Measurements from ENCODE around the gene TGFB2.

Gene TGFB2

DNA sequence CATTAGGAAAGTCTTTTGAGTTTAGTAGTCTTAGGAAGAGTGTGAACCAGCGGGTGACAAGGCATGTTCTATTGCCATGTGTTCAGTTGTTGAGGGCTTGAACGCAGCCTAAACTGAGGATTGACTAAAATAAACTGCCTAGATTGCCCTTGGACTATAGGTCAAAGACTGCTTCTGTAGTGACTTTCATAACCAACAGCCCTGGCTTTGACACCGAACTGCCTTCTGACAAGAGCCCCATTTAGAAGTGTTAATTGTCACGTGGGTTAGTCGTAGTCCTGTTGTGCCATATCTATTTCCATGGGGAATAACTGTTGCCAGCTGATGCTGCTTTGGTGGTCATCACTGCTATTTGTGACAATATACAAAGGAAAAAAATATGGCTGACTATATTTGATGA lies 90.4 kb downstream of the TGFB2 start:
- no peak for ATAC-seq
- H3K4me1 Mint-ChIP-seq = no peaks in the 10 kb centered on the region
- H3K27me3 Mint-ChIP-seq = no peaks in the 10 kb centered on the region
- H3K4me3 Mint-ChIP-seq = no peak overlapping the region
- H3K9me3 Mint-ChIP-seq = no peaks in the 10 kb centered on the region
- H3K36me3 Mint-ChIP-seq = no peaks in the 10 kb centered on the region
- H3K27ac Mint-ChIP-seq = no peak overlapping the region

DNA sequence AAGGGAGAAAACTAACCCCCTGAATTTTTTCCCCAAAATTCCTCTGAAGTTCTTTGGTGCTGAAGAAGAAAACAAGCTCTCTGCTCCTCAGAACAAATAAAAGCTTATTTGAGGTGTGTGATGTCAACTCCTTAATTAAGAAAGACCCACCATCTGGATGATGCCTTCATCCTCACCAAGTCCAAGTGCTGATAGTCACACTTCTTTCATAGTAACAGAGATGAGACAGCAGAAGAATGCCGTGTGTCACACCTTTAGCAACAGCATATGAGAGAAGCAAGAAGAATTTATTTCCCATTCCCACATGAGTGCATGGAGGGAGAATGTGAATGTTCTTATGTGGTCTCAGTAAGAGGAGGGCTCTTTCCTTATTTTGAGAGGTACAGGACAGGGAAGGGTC lies 91.2 kb downstream of the TGFB2 start:
- Mint-ChIP-seq H3K4me3 (no peak overlapping the region), H3K27me3 (no peaks in the 10 kb centered on the region), H3K27ac (no peak overlapping the region), H3K9me3 (no peaks in the 10 kb centered on the region), H3K36me3 (no peaks in the 10 kb centered on the region), H3K4me1 (no peaks in the 10 kb centered on the region)
- no peak for ATAC-seq

DNA sequence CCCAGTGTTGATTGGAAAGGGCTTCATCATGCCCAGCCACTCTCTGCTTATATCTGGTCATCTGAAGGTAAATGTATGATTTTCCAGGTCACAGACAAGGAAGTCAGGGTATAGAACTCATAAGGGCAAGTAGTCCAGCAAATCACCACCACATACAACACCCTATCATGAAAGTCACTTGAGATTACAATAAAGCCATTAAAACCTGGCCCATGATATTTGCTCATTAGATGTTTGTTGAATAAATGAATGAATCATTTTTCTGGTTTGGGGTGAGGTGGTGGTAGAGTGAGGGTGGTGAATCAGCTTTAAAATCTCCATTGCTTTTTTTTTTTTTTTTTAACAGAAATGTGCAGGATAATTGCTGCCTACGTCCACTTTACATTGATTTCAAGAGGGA lies 91.9 kb downstream of the TGFB2 start:
- H3K27me3 Mint-ChIP-seq = no peaks in the 10 kb centered on the region
- no peaks in the 10 kb centered on the region for H3K4me1 Mint-ChIP-seq
- no peak overlapping the region for H3K27ac Mint-ChIP-seq
- no peaks in the 10 kb centered on the region for H3K36me3 Mint-ChIP-seq
- H3K9me3 Mint-ChIP-seq = no peaks in the 10 kb centered on the region
- no peak for ATAC-seq
- H3K4me3 Mint-ChIP-seq = no peak overlapping the region

DNA sequence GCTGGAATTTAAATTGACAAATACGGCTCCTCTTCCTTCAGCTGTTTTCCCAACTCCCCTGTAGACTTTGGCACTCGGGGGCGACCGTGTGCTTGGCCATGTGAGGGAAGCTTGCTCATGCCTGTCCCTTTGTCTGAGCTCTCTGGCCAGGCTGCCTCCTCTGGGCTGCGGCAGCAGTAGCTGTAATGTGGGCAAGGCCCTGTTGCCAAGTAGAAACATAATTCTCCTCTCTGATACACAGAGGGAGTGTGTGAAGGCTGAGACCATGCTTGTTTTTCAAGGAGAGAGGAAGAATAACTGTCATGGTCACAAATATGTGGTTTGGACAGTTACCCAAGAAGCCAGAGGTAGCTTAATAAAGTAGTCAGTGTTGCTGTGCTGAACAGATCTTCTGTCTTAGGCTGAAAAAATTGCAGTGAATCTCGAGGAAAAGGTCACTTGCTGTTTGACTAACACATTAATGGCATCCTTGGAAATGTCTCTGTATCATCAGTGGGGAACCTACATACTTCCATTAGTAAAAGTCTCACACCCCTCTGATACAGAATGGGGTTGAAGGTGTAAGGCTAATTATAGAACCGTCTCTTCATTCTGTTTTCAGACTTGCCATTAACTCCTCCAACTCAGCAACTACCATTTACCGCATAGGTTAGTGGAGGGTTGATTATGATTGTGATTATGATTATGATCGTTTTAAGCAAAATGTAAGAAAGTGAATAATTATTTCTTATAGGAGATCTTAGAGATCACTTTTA lies 94.6 kb downstream of the TGFB2 start:
- Mint-ChIP-seq H3K36me3 (no peaks in the 10 kb centered on the region), H3K4me1 (no peaks in the 10 kb centered on the region), H3K27ac (no peak overlapping the region), H3K4me3 (no peak overlapping the region), H3K9me3 (no peaks in the 10 kb centered on the region), H3K27me3 (no peaks in the 10 kb centered on the region)
- no peak for ATAC-seq

DNA sequence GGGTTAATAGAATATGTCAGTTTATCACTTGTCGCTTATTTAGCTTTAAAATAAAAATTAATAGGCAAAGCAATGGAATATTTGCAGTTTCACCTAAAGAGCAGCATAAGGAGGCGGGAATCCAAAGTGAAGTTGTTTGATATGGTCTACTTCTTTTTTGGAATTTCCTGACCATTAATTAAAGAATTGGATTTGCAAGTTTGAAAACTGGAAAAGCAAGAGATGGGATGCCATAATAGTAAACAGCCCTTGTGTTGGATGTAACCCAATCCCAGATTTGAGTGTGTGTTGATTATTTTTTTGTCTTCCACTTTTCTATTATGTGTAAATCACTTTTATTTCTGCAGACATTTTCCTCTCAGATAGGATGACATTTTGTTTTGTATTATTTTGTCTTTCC lies 98.1 kb downstream of the TGFB2 start:
- ATAC-seq = no peak
- Mint-ChIP-seq H3K4me3 (no peak overlapping the region), H3K36me3 (no peaks in the 10 kb centered on the region), H3K9me3 (no peaks in the 10 kb centered on the region), H3K4me1 (no peaks in the 10 kb centered on the region), H3K27me3 (no peaks in the 10 kb centered on the region), H3K27ac (no peak overlapping the region)

DNA sequence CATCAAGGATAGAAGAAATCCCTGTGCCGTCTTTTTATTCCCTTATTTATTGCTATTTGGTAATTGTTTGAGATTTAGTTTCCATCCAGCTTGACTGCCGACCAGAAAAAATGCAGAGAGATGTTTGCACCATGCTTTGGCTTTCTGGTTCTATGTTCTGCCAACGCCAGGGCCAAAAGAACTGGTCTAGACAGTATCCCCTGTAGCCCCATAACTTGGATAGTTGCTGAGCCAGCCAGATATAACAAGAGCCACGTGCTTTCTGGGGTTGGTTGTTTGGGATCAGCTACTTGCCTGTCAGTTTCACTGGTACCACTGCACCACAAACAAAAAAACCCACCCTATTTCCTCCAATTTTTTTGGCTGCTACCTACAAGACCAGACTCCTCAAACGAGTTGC lies 99.0 kb downstream of the TGFB2 start:
- Mint-ChIP-seq H3K4me3 (no peak overlapping the region), H3K36me3 (no peaks in the 10 kb centered on the region), H3K27me3 (no peaks in the 10 kb centered on the region), H3K27ac (no peak overlapping the region), H3K9me3 (peaks cover 3% of the 10 kb centered on the region), H3K4me1 (no peaks in the 10 kb centered on the region)
- ATAC-seq = no peak

DNA sequence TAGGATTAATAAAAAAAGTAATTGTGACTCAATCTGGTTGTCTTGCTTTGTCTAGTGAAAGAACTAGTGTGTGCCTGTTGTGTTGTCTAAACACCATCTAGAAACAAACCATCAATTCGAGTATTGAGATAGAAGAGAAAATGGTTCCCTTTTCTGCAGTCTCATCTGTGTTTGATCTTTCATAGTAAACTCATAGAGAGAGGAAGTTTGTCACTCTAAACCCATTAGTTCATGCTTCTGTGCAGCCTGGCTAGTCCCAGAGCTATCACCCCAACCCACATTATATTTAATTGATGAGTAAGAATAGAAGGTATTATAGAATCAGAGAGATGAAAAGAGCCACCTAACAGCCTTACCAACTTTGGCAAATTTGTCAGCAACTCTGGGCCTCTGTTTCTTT lies 99.5 kb downstream of the TGFB2 start:
- H3K36me3 Mint-ChIP-seq = no peaks in the 10 kb centered on the region
- peaks cover 3% of the 10 kb centered on the region for H3K9me3 Mint-ChIP-seq
- no peak overlapping the region for H3K4me3 Mint-ChIP-seq
- H3K27ac Mint-ChIP-seq = no peak overlapping the region
- no peaks in the 10 kb centered on the region for H3K4me1 Mint-ChIP-seq
- H3K27me3 Mint-ChIP-seq = no peaks in the 10 kb centered on the region
- ATAC-seq = no peak

DNA sequence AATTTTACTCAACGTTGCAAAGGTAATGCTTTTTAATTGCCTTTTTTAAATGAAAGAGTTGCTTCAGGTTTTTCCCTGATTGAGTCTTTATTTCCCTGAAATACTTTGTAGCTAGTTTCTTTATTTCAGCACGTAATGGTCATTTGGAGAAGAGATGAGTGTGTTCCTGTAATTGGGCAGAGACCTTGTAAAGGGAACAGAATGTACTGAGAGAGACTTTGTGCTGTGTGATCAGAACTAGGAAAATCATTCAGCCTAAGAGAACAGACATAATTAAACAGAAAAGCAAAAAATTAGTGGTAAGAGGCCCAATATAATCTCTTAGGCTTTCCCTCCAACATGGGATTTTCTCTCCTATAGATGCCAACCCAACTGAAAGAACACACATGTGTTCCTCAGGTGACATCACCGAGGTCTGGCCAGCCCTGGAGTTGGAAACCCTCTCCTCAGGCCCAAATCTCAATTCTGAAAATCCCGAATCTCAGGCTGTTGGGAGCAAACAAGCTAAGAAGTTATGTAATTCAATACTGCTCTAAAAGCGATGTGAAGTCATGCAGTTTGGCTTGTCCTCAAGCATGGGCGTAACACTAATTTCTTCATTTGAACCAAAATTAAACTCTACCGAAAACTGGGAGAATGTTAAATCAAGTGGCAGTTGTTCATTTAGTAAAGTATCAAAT lies 102.0 kb downstream of the TGFB2 start:
- no peak overlapping the region for H3K4me3 Mint-ChIP-seq
- peaks cover 3% of the 10 kb centered on the region for H3K9me3 Mint-ChIP-seq

DNA sequence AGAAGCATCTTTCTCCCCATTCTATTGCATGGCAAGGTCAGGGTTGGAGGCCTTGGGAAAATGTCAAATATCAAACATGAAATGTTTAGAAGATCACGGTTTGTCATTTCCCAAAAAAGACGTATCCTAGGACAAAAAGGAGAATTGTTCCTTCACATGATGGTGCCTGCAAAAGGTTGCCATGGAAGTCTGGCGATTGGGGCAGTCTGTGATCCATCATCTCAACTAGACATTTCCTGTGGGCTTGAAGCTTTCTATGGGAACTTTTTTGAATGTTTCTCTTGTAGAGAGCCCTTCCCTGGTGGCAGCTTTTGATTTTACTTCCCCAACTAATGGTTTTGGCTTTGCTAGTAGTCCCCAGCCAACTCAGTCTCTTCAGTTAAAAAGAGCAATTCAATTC lies 106.3 kb downstream of the TGFB2 start:
- H3K27me3 Mint-ChIP-seq = no peaks in the 10 kb centered on the region
- no peak for ATAC-seq
- no peak overlapping the region for H3K4me3 Mint-ChIP-seq
- H3K36me3 Mint-ChIP-seq = no peaks in the 10 kb centered on the region
- peaks cover 3% of the 10 kb centered on the region for H3K9me3 Mint-ChIP-seq
- no peak overlapping the region for H3K27ac Mint-ChIP-seq
- H3K4me1 Mint-ChIP-seq = no peaks in the 10 kb centered on the region

More for the DNA sequence above, 102.0 kb downstream of the TGFB2 start:
- ATAC-seq = no peak
- Mint-ChIP-seq H3K4me1 (no peaks in the 10 kb centered on the region), H3K36me3 (no peaks in the 10 kb centered on the region), H3K27ac (no peak overlapping the region), H3K27me3 (no peaks in the 10 kb centered on the region)

DNA sequence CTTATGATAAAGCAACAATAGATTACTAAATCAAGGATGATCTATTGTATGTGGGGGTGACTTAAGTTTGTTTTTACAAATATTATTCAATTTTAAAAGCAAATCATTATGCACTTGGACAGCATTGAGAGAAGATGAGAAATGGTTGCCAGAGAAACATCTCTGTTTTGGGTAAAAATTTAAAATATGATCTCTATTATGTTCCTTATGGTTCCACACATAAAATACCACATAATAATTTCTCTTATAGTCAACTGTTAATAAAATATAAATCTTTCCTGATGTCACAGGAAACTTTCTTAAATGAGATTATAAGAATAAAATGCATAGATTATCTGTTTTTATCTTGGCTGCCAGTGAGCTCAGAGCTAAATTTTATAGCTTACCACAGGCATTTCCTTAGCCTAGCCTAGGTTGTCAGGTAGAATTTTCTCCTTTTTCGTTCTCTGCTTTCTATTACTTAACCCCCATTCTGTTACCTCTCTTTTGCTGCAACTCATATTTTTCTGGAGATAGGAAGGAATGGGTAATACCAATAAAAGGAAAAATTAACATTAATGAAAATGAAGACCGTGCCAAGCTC lies 109.7 kb downstream of the TGFB2 start:
- H3K36me3 Mint-ChIP-seq = no peaks in the 10 kb centered on the region
- H3K4me3 Mint-ChIP-seq = no peak overlapping the region
- H3K9me3 Mint-ChIP-seq = no peaks in the 10 kb centered on the region
- no peaks in the 10 kb centered on the region for H3K27me3 Mint-ChIP-seq
- peaks cover 5% of the 10 kb centered on the region for H3K4me1 Mint-ChIP-seq
- ATAC-seq = no peak
- no peak overlapping the region for H3K27ac Mint-ChIP-seq

DNA sequence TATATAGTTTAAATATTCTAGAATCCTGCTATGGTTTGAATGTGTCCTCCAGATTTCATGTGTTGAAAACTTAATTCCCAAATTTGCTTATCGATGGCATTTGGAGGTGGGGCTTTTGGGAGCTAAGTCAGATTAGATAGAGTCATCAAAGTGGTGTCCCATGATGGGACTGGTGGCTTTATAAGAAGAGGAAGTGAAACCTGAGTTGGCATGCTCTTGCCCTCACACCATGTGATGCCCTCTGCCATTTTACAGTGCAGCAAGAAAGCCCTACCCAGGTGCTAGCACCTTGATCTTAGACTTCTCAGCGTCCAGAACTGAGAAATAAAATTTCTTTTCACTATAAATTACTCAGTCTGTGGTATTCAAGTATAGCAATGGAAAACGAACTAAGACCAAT lies 111.3 kb downstream of the TGFB2 start:
- H3K9me3 Mint-ChIP-seq = no peaks in the 10 kb centered on the region
- H3K27ac Mint-ChIP-seq = no peak overlapping the region

DNA sequence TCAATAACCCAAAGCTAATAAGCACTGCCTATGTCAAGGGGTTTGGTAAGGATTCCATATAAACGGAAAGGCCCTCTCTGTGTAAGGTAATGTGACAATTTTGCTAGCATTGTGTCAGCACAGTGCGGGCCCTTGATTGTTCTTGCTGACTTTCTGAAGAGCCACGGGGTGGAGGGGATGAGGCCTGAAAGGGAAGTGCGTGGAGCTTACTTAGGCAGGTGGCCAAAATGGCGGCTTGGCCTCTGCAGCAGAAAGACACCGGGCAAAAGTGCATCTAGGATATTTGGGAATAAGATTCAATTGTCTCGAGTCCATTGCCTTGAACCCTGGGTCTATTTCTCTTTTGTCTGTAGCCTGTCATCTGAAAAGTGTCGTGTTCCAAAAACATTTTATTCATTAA lies 114.3 kb downstream of the TGFB2 start:
- peak overlapping the region; percentile 25 for H3K27ac Mint-ChIP-seq
- peaks cover 14% of the 10 kb centered on the region for H3K4me1 Mint-ChIP-seq
- no peak overlapping the region for H3K4me3 Mint-ChIP-seq
- no peaks in the 10 kb centered on the region for H3K36me3 Mint-ChIP-seq
- no peaks in the 10 kb centered on the region for H3K9me3 Mint-ChIP-seq
- H3K27me3 Mint-ChIP-seq = no peaks in the 10 kb centered on the region
- no peak for ATAC-seq

More for the DNA sequence above, 111.3 kb downstream of the TGFB2 start:
- peak; percentile 69 for ATAC-seq
- H3K4me3 Mint-ChIP-seq = no peak overlapping the region
- no peaks in the 10 kb centered on the region for H3K27me3 Mint-ChIP-seq
- peaks cover 14% of the 10 kb centered on the region for H3K4me1 Mint-ChIP-seq
- H3K36me3 Mint-ChIP-seq = no peaks in the 10 kb centered on the region

DNA sequence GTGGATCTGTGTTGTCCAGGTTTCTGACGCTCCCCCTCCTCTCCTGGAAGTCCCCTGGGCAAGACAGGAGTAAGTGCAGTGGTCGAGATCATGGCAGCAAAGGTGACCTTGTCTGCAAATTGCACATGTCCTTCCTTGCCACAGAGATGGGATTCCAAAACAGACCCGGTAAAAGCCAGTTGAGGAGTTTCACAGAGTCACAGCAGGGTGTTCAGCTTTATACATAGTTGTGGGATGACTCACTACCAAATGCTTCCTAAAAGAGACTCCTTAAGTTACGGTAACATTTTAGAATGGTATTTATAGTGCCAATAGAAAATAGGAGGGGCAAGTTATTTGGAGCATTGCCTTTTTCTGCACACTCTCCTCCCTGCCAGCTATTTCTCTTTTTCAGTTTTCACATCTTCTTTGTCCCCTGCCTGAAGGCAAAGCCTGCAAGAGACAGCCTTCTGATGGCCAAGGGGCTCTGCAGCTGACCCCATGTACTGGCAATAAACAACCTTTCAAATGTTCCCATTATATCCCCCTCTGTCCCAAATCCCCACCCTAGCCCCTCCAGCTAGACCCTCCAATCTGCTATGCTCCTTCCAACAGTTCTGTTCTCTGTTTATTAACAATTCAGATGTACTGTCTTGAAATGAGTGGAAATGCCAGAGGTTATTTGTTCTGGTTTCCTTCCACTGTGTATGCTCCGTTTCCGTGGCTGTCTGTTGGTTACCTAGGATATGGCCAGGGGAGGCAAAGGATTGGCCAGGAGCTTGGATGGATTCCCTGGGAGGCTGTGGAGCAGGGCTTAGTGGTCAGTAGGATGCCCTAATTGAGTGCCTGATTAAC lies 115.0 kb downstream of the TGFB2 start:
- Mint-ChIP-seq H3K27me3 (no peaks in the 10 kb centered on the region), H3K9me3 (no peaks in the 10 kb centered on the region), H3K4me3 (no peak overlapping the region), H3K36me3 (no peaks in the 10 kb centered on the region), H3K27ac (peak overlapping the region; percentile 25), H3K4me1 (peaks cover 14% of the 10 kb centered on the region)
- peak; percentile 82 for ATAC-seq

DNA sequence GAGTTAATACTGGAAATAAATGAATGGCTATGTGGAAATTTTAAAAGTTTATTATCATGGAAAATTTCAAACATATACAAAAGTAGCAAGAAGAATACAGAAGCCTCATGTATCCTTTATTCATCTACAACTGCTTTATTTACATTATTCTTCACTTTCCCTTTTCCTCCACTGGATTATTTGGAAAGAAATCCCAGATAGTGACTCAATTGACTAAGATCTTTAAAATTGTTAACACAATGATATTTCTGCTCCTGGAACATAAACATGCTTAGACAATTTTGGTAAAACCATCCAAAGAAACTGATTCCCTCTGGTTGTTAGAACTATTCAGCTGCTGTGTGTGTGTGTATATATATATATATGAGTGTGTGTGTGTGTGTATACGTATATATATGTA lies 116.2 kb downstream of the TGFB2 start:
- peaks cover 14% of the 10 kb centered on the region for H3K4me1 Mint-ChIP-seq
- H3K27me3 Mint-ChIP-seq = no peaks in the 10 kb centered on the region
- ATAC-seq = no peak
- H3K9me3 Mint-ChIP-seq = no peaks in the 10 kb centered on the region
- H3K36me3 Mint-ChIP-seq = no peaks in the 10 kb centered on the region
- no peak overlapping the region for H3K4me3 Mint-ChIP-seq
- H3K27ac Mint-ChIP-seq = no peak overlapping the region

DNA sequence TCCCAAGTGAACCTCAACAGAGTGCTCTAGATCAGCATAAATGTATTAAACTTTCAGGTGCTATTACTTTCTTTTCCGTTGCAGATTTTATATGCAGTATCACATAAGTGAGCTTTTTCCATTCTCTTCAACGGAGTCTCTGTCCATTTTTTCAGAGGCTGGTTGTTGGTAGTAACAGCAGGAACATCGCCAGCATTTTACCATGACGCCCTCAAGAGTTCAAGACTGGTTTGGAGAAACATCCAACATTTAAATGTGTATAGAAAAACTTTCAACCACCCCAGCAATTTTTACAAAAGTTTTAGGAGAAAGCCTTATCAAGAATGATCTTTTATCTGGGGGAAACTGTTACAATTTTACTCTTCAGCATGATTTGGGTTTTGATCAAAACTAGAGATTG lies 117.0 kb downstream of the TGFB2 start:
- Mint-ChIP-seq H3K36me3 (no peaks in the 10 kb centered on the region), H3K4me3 (no peak overlapping the region), H3K27ac (no peak overlapping the region), H3K27me3 (no peaks in the 10 kb centered on the region), H3K9me3 (no peaks in the 10 kb centered on the region), H3K4me1 (peaks cover 14% of the 10 kb centered on the region)
- no peak for ATAC-seq

Data from stimulated activated memory B cell treated with anti-CD40 and anti-IgM and Interleukin-4, amounts not matched to agents 10 μg/mL and 1 μg/mL and 100 μg/mL, for 72 hours (primary cell).